ENCODE results near the gene DLD.
A peak's percentile ranks its signal among the peaks of the same experiment; 100 is the strongest.
"Not testable (repeated sequence)": the region's sequence is repeated elsewhere in the genome, so short reads cannot be mapped to it uniquely, and the experiment has no call there.

DLD gene

GRCh38 chr7:107874605-107875446 lies 16.2 kb upstream of the DLD start:
- peak; percentile 59 for DNase-seq

- no peak for DNase-seq
Observed at GRCh38 chr7:107876916-107877315, 14.1 kb upstream of the DLD start.

- DNase-seq, result no peak
Observed at GRCh38 chr7:107877731-107878382, 13.1 kb upstream of the DLD start.

- DNase-seq, result no peak
Observed at GRCh38 chr7:107878636-107879035, 12.3 kb upstream of the DLD start.

- peak; percentile 71 for DNase-seq
Observed at GRCh38 chr7:107879400-107880035, 11.5 kb upstream of the DLD start.

GRCh38 chr7:107882766-107883165 lies 8.2 kb upstream of the DLD start:
- DNase-seq, result no peak

GRCh38 chr7:107884066-107884818 lies 6.7 kb upstream of the DLD start:
- no peak for DNase-seq

GRCh38 chr7:107887827-107888226 lies 3.2 kb upstream of the DLD start:
- not testable (repeated sequence) for DNase-seq

- no peak for DNase-seq
Observed at GRCh38 chr7:107889992-107890391, 991 bp upstream of the DLD start.

- DNase-seq, result no peak
Observed at GRCh38 chr7:107890493-107890961, 456 bp upstream of the DLD start.

GRCh38 chr7:107891636-107892366 lies 818 bp downstream of the DLD start:
- DNase-seq, result peak; percentile 51

- not testable (repeated sequence) for DNase-seq
Observed at GRCh38 chr7:107892367-107892741, 1.4 kb downstream of the DLD start.

GRCh38 chr7:107898997-107899594 lies 8.1 kb downstream of the DLD start:
- DNase-seq, result no peak

GRCh38 chr7:107900496-107901015 lies 9.6 kb downstream of the DLD start:
- peak; percentile 68 for DNase-seq

GRCh38 chr7:107902381-107902780 lies 11.4 kb downstream of the DLD start:
- no peak for DNase-seq

- DNase-seq, result peak; percentile 92
Observed at GRCh38 chr7:107907790-107908189, 16.8 kb downstream of the DLD start.

- no peak for DNase-seq
Observed at GRCh38 chr7:107909445-107909844, 18.5 kb downstream of the DLD start.

- DNase-seq, result no peak
Observed at GRCh38 chr7:107911981-107912380, 21.0 kb downstream of the DLD start.

- peak; percentile 77 for DNase-seq
Observed at GRCh38 chr7:107913851-107914250, 22.9 kb downstream of the DLD start.

GRCh38 chr7:107914831-107915230 lies 23.8 kb downstream of the DLD start:
- DNase-seq, result peak; percentile 94

GRCh38 chr7:107915541-107915940 lies 24.6 kb downstream of the DLD start:
- DNase-seq, result peak; percentile 92
